SU-DHL-6 (cell line): ENCODE measurements around the gene ITPR2.

Experiments used
- EZH2phosphoT487 ChIP-seq: fragments of 200-600 bp; sonication (generic), shearing (Covaris generic); conservative IDR thresholded peaks from 2 replicates; pipeline ENCODE4 v1.6.1; 2018; ENCODE audit warnings: mild to moderate bottlenecking, antibody characterized with exemption, low read length, moderate library complexity, mixed read lengths
- TF ChIP-seq, protein P1 (sequence below): fragments of 200-600 bp; sonication (generic); IDR thresholded peaks from one replicate; pipeline ENCODE4 v1.5.1; 2017; ENCODE audit warnings: antibody characterized with exemption, mild to moderate bottlenecking, low read length, moderate library complexity; ENCODE audit not compliant: insufficient read depth, poor library complexity, severe bottlenecking

DNA sequence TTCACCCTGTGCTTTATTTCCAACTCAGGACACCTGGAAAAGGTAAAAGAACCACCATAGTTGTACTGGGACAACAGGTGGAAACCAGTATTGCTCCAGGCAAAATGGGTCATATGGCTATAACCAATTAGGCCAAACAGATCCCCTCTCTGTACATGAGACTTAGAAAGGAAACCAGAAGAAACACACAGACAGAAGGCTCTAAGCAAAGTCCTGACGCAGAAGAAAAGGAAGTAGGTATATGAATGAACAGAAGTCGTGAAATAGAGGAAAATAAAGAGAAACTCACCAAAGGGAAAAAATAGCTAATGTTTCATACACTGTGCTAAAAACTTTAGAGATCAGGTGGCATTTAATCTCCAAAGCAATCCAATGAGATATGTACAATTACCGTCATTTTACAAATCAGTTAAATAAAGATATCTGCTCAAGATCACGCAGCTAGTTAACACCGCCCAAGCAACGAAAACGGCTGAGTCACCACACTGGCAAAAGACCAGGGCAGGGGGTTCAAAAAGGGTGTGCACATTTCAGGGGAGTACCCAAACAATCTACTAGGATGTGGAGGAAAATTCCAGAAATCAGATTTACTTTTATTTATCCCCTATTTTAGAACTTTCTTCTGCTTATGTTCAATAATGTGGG is 82.3 kb downstream of the ITPR2 start:
- TF ChIP-seq, protein P1, sequence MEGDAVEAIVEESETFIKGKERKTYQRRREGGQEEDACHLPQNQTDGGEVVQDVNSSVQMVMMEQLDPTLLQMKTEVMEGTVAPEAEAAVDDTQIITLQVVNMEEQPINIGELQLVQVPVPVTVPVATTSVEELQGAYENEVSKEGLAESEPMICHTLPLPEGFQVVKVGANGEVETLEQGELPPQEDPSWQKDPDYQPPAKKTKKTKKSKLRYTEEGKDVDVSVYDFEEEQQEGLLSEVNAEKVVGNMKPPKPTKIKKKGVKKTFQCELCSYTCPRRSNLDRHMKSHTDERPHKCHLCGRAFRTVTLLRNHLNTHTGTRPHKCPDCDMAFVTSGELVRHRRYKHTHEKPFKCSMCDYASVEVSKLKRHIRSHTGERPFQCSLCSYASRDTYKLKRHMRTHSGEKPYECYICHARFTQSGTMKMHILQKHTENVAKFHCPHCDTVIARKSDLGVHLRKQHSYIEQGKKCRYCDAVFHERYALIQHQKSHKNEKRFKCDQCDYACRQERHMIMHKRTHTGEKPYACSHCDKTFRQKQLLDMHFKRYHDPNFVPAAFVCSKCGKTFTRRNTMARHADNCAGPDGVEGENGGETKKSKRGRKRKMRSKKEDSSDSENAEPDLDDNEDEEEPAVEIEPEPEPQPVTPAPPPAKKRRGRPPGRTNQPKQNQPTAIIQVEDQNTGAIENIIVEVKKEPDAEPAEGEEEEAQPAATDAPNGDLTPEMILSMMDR: no peak
- TF ChIP-seq EZH2phosphoT487: no peak
